Endothelial cell of umbilical vein (primary cell): ENCODE results near the gene CLRN1. TPM values are rescaled to one million over a fixed set of nuclear protein-coding genes. Genes with fewer than 3 reads are reported as not detected.

Experiments used
- BruUV-seq: library from RNA; stranded (reverse); fragments of 400-500 nt; replicated peaks from 2 replicates; lab custom pipeline; 2021; lab: Mats Ljungman, UMichigan
- CTCF ChIA-PET: fragments of 300-600, 350-600 bp; sonication (Branson Sonifier 250); formaldehyde crosslinking; loops from one replicate; lab custom pipeline; 2021; ENCODE audit warnings: antibody characterized with exemption, inconsistent platforms; lab: Charles Lee
- POLR2A ChIA-PET: fragments of 300-600, 350-600 bp; sonication (Branson Sonifier 250); formaldehyde crosslinking; loops from one replicate; lab custom pipeline; 2021; ENCODE audit warnings: antibody characterized with exemption, inconsistent platforms; lab: Charles Lee
- DNase-seq: peaks from one replicate; pipeline ENCODE4 v3.0.0-alpha.2; 2011; ENCODE audit warnings: low read depth, low spot score
- FAIRE-seq: peaks from 2 replicates; lab custom pipeline; 2011; peaks lifted over from hg19 to GRCh38; lab: Jason Lieb, UNC
- H2AFZ ChIP-seq: 2 replicates; pipeline ENCODE4 v1.6.0; 2012; ENCODE audit warnings: low read depth, low read length, control low read depth, inconsistent platforms
- H3K27ac ChIP-seq: 2 replicates; pipeline ENCODE4 v1.5.1; 2011; ENCODE audit warnings: low read depth, mild to moderate bottlenecking, control low read depth, low read length, moderate library complexity; ENCODE audit not compliant: insufficient read depth
- H3K27me3 ChIP-seq, 2 experiments: 2 replicates each; pipeline versions ENCODE4 v1.6.0 to v1.6.1; 2011; ENCODE audit warnings: low read length in 2 of 2, mixed read lengths in 1 of 2; ENCODE audit not compliant: control insufficient read depth in 2 of 2, insufficient read depth in 2 of 2
- H3K36me3 ChIP-seq, 2 experiments: 2 replicates in 1 of 2; 3 replicates in 1 of 2; pipeline ENCODE4 v1.5.1; 2011; ENCODE audit warnings: low read length in 2 of 2, mild to moderate bottlenecking in 1 of 2, moderate library complexity in 1 of 2; ENCODE audit not compliant: control insufficient read depth in 2 of 2, insufficient read depth in 2 of 2; ENCODE audit errors: extremely low read depth in 1 of 2
- H3K4me1 ChIP-seq: 3 replicates; pipeline ENCODE4 v1.5.1; 2011; ENCODE audit warnings: mild to moderate bottlenecking, low read length; ENCODE audit not compliant: control insufficient read depth, insufficient read depth; ENCODE audit errors: extremely low read depth
- H3K4me2 ChIP-seq: 2 replicates; pipeline ENCODE4 v1.6.1; 2011; ENCODE audit warnings: low read length, control low read depth, mixed read lengths; ENCODE audit not compliant: insufficient read depth
- H3K4me3 ChIP-seq, 3 experiments: fragments of 200-600 bp in 1 of 3; sonication (generic), shearing (Covaris generic) in 1 of 3; replicated peaks in 1 of 3; 2 replicates each; pipeline ENCODE4 v1.5.1; 2011 to 2016; ENCODE audit warnings: control low read depth in 3 of 3, low read length in 3 of 3, mild to moderate bottlenecking in 2 of 3, inconsistent platforms in 1 of 3, low read depth in 1 of 3, moderate library complexity in 1 of 3; ENCODE audit not compliant: insufficient read depth in 1 of 3
- H3K79me2 ChIP-seq: 2 replicates; pipeline ENCODE4 v1.6.0; 2012; ENCODE audit warnings: low read length, inconsistent platforms; ENCODE audit not compliant: control insufficient read depth, insufficient read depth
- H3K9ac ChIP-seq: replicated peaks from 2 replicates; pipeline ENCODE3; 2011; ENCODE audit warnings: low read length, control low read depth; ENCODE audit not compliant: insufficient read depth; ENCODE audit errors: extremely low read depth
- H3K9me1 ChIP-seq: replicated peaks from 3 replicates; pipeline ENCODE4 v1.6.0; 2011; ENCODE audit warnings: mild to moderate bottlenecking, low read length; ENCODE audit not compliant: control insufficient read depth, insufficient read depth; ENCODE audit errors: extremely low read depth
- H3K9me3 ChIP-seq: replicated peaks from 2 replicates; pipeline ENCODE4 v1.5.1; 2012; ENCODE audit warnings: low read length, inconsistent platforms; ENCODE audit not compliant: control insufficient read depth, insufficient read depth
- H4K20me1 ChIP-seq: replicated peaks from 2 replicates; pipeline ENCODE3; 2011; ENCODE audit warnings: mild to moderate bottlenecking, low read length; ENCODE audit not compliant: control insufficient read depth, insufficient read depth; ENCODE audit errors: extremely low read depth
- CTCF ChIP-seq, 2 donors: IDR thresholded peaks; 1 replicate in 1 of 2; 2 replicates in 1 of 2; pipeline ENCODE4 v1.5.1; 2011; ENCODE audit warnings: low read length in 2 of 2, mild to moderate bottlenecking in 2 of 2, moderate library complexity in 2 of 2, control low read depth in 1 of 2, inconsistent platforms in 1 of 2, low read depth in 1 of 2; ENCODE audit not compliant: insufficient read depth in 1 of 2; ENCODE audit errors: extremely low read depth in 1 of 2
- EZH2 ChIP-seq: IDR thresholded peaks from 2 replicates; pipeline ENCODE4 v1.6.1; 2012; ENCODE audit warnings: borderline replicate concordance, low read depth, mild to moderate bottlenecking, moderate library complexity, low read length, inconsistent platforms; ENCODE audit not compliant: severe bottlenecking
- FOS ChIP-seq: IDR thresholded peaks from 2 replicates; pipeline ENCODE4 v1.6.1; 2011; ENCODE audit warnings: mild to moderate bottlenecking, low read length, moderate library complexity, borderline replicate concordance; ENCODE audit not compliant: insufficient read depth
- GATA2 ChIP-seq: IDR thresholded peaks from 2 replicates; pipeline ENCODE4 v1.7.0; 2011; ENCODE audit warnings: low read depth, mild to moderate bottlenecking, moderate library complexity, mixed read lengths, low read length; ENCODE audit not compliant: insufficient read length, insufficient read depth
- JUN ChIP-seq: IDR thresholded peaks from 2 replicates; pipeline ENCODE4 v1.6.1; 2011; ENCODE audit warnings: borderline replicate concordance, low read depth; ENCODE audit not compliant: insufficient read length, insufficient read depth
- MAX ChIP-seq: IDR thresholded peaks from 2 replicates; pipeline ENCODE4 v1.6.1; 2011; ENCODE audit not compliant: insufficient read depth, insufficient read length
- MYC ChIP-seq: IDR thresholded peaks from one replicate; pipeline ENCODE4 v1.6.1; 2011; ENCODE audit warnings: mild to moderate bottlenecking, low read depth, low read length
- POLR2A ChIP-seq: IDR thresholded peaks from 2 replicates; pipeline ENCODE4 v1.6.1; 2012; ENCODE audit warnings: low read depth, mild to moderate bottlenecking, control low read depth, low read length
- POLR2AphosphoS5 ChIP-seq: IDR thresholded peaks from 2 replicates; pipeline ENCODE4 v1.6.1; 2012; ENCODE audit warnings: low read depth, mild to moderate bottlenecking, control low read depth, low read length, moderate library complexity; ENCODE audit not compliant: insufficient read depth
- dilution Hi-C: fragments of 300-500 bp; cut with MboI; formaldehyde crosslinking; loops from one replicate; pipeline ENCODE4 v1.15.0; 2019; ENCODE audit warnings: low sequenced_read_pairs; ENCODE audit not compliant: extremely low pct_ligation_motif_present
- intact Hi-C: fragments of 100-400 bp; cut with micrococcal nuclease; formaldehyde crosslinking; loops from one replicate; pipeline ENCODE4 v1.10.0; 2022
- polyA plus RNA-seq, 4 experiments: library from polyadenylated mRNA; depleted of rRNA in 3 of 4; stranded (reverse) in 3 of 4; unstranded in 1 of 4; fragments of >200 nt; gene quantifications; 2 replicates each; pipeline versions ENCODE4 v1.2.1 to v1.2.3, GENCODE V29; 2011 to 2012; ENCODE audit warnings: missing spikeins in 1 of 4
- total RNA-seq: library from RNA; stranded (reverse); gene quantifications from 2 replicates; pipeline ENCODE4 v1.2.3, GENCODE V29; 2021

Gene CLRN1
- total and polyA plus RNA-seq, 2 donors (not counting 3 experiments of a cell fraction or from before 2014, with no cell fraction given), result not detected

- dilution Hi-C loops (no loop called here), intact Hi-C loops (no loop called here)
- H3K4me3 ChIP-seq, result no peak overlapping the region
- ChIA-PET POLR2A (no interaction called here), CTCF (no interaction called here)
- H3K36me3 ChIP-seq, result no peaks in the 10 kb centered on the region
- no peak overlapping the region for H3K9ac ChIP-seq
- DNase-seq (no peak), FAIRE-seq (no peak)
- no peak overlapping the region for H3K4me2 ChIP-seq
- no peaks in the 10 kb centered on the region for H3K79me2 ChIP-seq
- no TSS peak for BruUV-seq
- no peaks in the 10 kb centered on the region for H4K20me1 ChIP-seq
- no peaks in the 10 kb centered on the region for H3K9me3 ChIP-seq
- no peak overlapping the region for H2AFZ ChIP-seq
- H3K4me1 ChIP-seq, result no peaks in the 10 kb centered on the region
- H3K27me3 ChIP-seq, result peaks cover 0 to 2% of the 10 kb centered on the region in 2 experiments
- no peaks in the 10 kb centered on the region for H3K9me1 ChIP-seq
- TF ChIP-seq CTCF (IDR thresholded peaks at IDR 0.05; ENCODE audit: extremely low read depth in 1 of 2, insufficient read depth in 1 of 2, low read depth in 1 of 2, low read length in 2 of 2) (no peak), GATA2 (no peak), POLR2AphosphoS5 (no peak), MYC (no peak), FOS (no peak), MAX (no peak), EZH2 (no peak), POLR2A (no peak), JUN (no peak)
- no peak overlapping the region for H3K27ac ChIP-seq
Measured at GRCh38 chr3:150951923-150952322, 20.6 kb downstream of the CLRN1 start.
